Panc1 (cell line): ENCODE results near the gene MYO16. TPM values are rescaled to one million over a fixed set of nuclear protein-coding genes. Genes with fewer than 3 reads are reported as not detected.

Experiments used
- ATAC-seq: fragments of 200-7000 bp; cut with Tn5 transposase; 2 replicates; pipeline ENCODE4 v1.9.1; 2020; ENCODE audit warnings: mild to moderate bottlenecking, moderate library complexity
- BruUV-seq: library from RNA; stranded (reverse); fragments of 400-500 nt; replicated peaks from 2 replicates; lab custom pipeline; 2021; lab: Mats Ljungman, UMichigan
- CTCF ChIA-PET: fragments of 300-600 bp; sonication (Branson Sonifier 250); formaldehyde crosslinking; loops from one replicate; lab custom pipeline; 2022; ENCODE audit warnings: antibody characterized with exemption; lab: Charles Lee
- POLR2A ChIA-PET: fragments of 300-600 bp; sonication (Branson Sonifier 250); formaldehyde crosslinking; loops from one replicate; lab custom pipeline; 2022; ENCODE audit warnings: antibody characterized with exemption; lab: Charles Lee
- DNase-seq: peaks from one replicate; pipeline ENCODE4 v3.0.0-alpha.2; 2010; ENCODE audit warnings: low read depth, low spot score
- H3K27ac ChIP-seq: 2 replicates; pipeline ENCODE4 v1.5.1; 2011; ENCODE audit warnings: mild to moderate bottlenecking, low read length, inconsistent platforms
- H3K27me3 ChIP-seq: fragments of 200-500 bp; sonication (Bioruptor generic); 2 replicates; pipeline ENCODE4 v1.6.0; 2014; ENCODE audit warnings: low read length, inconsistent platforms; ENCODE audit not compliant: control insufficient read depth, insufficient read depth
- H3K36me3 ChIP-seq: fragments of 200-500 bp; sonication (Bioruptor generic); 2 replicates; pipeline ENCODE4 v1.5.1; 2014; ENCODE audit warnings: inconsistent platforms, mild to moderate bottlenecking, low read length, moderate library complexity; ENCODE audit not compliant: control insufficient read depth, insufficient read depth
- H3K4me1 ChIP-seq: 2 replicates; pipeline ENCODE4 v1.5.1; 2011; ENCODE audit warnings: inconsistent platforms, mild to moderate bottlenecking, low read length, moderate library complexity; ENCODE audit not compliant: control insufficient read depth, insufficient read depth
- H3K4me3 ChIP-seq, 2 experiments: 2 replicates each; pipeline ENCODE4 v1.5.1; 2011 to 2012; ENCODE audit warnings: low read depth in 2 of 2, low read length in 2 of 2, mild to moderate bottlenecking in 2 of 2, inconsistent platforms in 1 of 2, moderate library complexity in 1 of 2
- H3K9me3 ChIP-seq: fragments of 200-500 bp; sonication (Bioruptor generic); 2 replicates; pipeline ENCODE4 v1.5.1; 2014; ENCODE audit warnings: low read depth, mild to moderate bottlenecking, inconsistent platforms, low read length, moderate library complexity; ENCODE audit not compliant: control insufficient read depth, insufficient read depth
- POLR2AphosphoS5 ChIP-seq: IDR thresholded peaks from 2 replicates; pipeline ENCODE4 v1.6.1; 2012; ENCODE audit warnings: mild to moderate bottlenecking, low read depth, low read length, moderate library complexity
- SIN3A ChIP-seq: IDR thresholded peaks from 2 replicates; pipeline ENCODE4 v1.6.1; 2012; ENCODE audit warnings: low read depth, mild to moderate bottlenecking, low read length, moderate library complexity, borderline replicate concordance; ENCODE audit not compliant: insufficient read depth
- TCF7L2 ChIP-seq: IDR thresholded peaks from 2 replicates; pipeline ENCODE4 v1.6.1; 2011; ENCODE audit warnings: mild to moderate bottlenecking, low read depth, low read length, inconsistent platforms
- in situ Hi-C: cut with HindIII; loops from 2 replicates; pipeline ENCODE4 v1.10.0; 2016; ENCODE audit warnings: low sequenced_read_pairs, low pct_unique_long_range_greater_than_20kb
- intact Hi-C: fragments of 100-400 bp; cut with micrococcal nuclease; formaldehyde crosslinking; loops from one replicate; pipeline ENCODE4 v1.10.0; 2022; ENCODE audit not compliant: unreplicated experiment
- total RNA-seq: library from RNA; stranded (reverse); gene quantifications from one replicate; pipeline ENCODE4 v1.2.1, GENCODE V29; 2021; ENCODE audit not compliant: unreplicated experiment
- TF ChIP-seq, protein P1 (sequence below): fragments of 450-650 bp; IDR thresholded peaks from 2 replicates; pipeline ENCODE4 v1.5.1; 2017; ENCODE audit warnings: mild to moderate bottlenecking
- TF ChIP-seq, protein P2 (sequence below), 2 experiments: IDR thresholded peaks; 2 replicates each; pipeline ENCODE4 v1.6.1; 2011 to 2012; ENCODE audit warnings: low read depth in 2 of 2, control low read depth in 1 of 2, low read length in 1 of 2, mild to moderate bottlenecking in 1 of 2, moderate library complexity in 1 of 2; ENCODE audit not compliant: insufficient read depth in 1 of 2

The MYO16 gene
- total RNA-seq, 1 experiment from 2014 or later: 0.08 TPM

DNA sequence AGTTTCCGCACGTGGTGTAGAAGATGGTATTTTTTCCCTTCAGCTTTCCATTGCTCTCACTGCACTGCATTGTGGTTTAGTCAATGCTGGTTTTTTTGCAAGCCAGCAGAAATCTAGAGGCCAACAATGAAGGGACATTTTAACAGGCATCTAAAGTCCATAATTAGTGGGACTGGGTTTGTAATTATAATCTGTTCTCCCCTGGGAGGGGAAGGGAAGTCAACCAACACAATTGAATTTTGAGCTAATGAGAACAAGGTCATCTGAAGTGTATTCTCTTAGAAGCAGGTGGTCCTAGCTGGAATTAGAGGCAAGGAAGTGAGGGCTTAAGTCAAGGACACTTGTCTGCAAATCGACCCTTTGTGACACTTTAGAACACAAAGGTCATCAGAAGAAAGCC lies 156.4 kb downstream of the MYO16 start:
- in situ Hi-C loops (no loop called here), intact Hi-C loops (no loop called here)
- Histone ChIP-seq H3K27me3 (no peaks in the 10 kb centered on the region), H3K9me3 (no peaks in the 10 kb centered on the region), H3K36me3 (no peaks in the 10 kb centered on the region), H3K4me1 (no peaks in the 10 kb centered on the region), H3K27ac (no peak overlapping the region), H3K4me3 (no peak overlapping the region)
- TF ChIP-seq, protein P1, sequence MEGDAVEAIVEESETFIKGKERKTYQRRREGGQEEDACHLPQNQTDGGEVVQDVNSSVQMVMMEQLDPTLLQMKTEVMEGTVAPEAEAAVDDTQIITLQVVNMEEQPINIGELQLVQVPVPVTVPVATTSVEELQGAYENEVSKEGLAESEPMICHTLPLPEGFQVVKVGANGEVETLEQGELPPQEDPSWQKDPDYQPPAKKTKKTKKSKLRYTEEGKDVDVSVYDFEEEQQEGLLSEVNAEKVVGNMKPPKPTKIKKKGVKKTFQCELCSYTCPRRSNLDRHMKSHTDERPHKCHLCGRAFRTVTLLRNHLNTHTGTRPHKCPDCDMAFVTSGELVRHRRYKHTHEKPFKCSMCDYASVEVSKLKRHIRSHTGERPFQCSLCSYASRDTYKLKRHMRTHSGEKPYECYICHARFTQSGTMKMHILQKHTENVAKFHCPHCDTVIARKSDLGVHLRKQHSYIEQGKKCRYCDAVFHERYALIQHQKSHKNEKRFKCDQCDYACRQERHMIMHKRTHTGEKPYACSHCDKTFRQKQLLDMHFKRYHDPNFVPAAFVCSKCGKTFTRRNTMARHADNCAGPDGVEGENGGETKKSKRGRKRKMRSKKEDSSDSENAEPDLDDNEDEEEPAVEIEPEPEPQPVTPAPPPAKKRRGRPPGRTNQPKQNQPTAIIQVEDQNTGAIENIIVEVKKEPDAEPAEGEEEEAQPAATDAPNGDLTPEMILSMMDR: no peak
- TF ChIP-seq, protein P2, sequence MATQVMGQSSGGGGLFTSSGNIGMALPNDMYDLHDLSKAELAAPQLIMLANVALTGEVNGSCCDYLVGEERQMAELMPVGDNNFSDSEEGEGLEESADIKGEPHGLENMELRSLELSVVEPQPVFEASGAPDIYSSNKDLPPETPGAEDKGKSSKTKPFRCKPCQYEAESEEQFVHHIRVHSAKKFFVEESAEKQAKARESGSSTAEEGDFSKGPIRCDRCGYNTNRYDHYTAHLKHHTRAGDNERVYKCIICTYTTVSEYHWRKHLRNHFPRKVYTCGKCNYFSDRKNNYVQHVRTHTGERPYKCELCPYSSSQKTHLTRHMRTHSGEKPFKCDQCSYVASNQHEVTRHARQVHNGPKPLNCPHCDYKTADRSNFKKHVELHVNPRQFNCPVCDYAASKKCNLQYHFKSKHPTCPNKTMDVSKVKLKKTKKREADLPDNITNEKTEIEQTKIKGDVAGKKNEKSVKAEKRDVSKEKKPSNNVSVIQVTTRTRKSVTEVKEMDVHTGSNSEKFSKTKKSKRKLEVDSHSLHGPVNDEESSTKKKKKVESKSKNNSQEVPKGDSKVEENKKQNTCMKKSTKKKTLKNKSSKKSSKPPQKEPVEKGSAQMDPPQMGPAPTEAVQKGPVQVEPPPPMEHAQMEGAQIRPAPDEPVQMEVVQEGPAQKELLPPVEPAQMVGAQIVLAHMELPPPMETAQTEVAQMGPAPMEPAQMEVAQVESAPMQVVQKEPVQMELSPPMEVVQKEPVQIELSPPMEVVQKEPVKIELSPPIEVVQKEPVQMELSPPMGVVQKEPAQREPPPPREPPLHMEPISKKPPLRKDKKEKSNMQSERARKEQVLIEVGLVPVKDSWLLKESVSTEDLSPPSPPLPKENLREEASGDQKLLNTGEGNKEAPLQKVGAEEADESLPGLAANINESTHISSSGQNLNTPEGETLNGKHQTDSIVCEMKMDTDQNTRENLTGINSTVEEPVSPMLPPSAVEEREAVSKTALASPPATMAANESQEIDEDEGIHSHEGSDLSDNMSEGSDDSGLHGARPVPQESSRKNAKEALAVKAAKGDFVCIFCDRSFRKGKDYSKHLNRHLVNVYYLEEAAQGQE (IDR thresholded peaks at IDR 0.05; ENCODE audit: insufficient read depth in 1 of 2, low read depth in 2 of 2, low read length in 1 of 2): no peak
- no peak for TF ChIP-seq SIN3A
- no peak for TF ChIP-seq TCF7L2
- ATAC-seq: no peak
- no peak for DNase-seq
- ChIA-PET POLR2A (no interaction called here), CTCF (no interaction called here)
- no TSS peak for BruUV-seq

DNA sequence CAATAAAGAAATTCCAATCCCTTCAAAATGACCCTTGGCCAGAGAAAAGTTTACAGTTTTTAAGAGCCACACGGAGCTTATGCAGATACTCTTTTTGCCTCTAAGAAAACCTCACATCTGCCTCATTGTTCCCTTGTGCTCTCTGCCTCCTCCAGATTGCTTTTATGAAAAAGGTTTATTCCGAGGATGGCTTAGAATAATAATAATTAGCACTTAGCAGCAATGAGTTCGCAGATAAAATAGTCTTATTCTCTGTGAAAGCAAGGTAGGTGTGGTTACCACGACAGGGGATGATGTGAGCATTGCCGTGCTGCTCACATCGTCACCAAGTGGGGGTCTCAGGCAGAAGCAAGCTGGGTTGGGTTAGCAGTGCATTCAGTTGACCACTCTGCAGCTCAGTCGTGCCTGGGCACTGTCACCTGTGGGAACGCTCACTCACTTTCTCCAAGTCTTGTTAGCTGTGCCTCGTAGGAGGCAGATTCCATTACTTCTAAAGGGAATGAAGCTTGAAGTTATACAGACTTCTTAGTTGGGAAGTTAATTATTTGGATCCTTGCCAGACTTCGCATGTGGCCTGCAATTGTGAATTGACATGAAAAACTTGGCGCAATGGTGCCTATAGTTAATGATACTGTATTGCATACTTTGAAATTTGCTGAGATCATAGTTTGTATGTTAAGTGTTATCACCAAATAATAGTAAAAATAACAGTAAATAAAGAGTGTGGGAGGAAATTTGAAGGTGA lies 157.2 kb downstream of the MYO16 start:
- in situ Hi-C loops (no loop called here), intact Hi-C loops (no loop called here)
- ChIA-PET CTCF (no interaction called here), POLR2A (no interaction called here)
- TF ChIP-seq POLR2AphosphoS5 (no peak), TCF7L2 (no peak), SIN3A (no peak)
- TF ChIP-seq, protein P1: no peak
- TF ChIP-seq, protein P2 (IDR thresholded peaks at IDR 0.05; ENCODE audit: insufficient read depth in 1 of 2, low read depth in 2 of 2, low read length in 1 of 2): no peak
- no peaks in the 10 kb centered on the region for H3K9me3 ChIP-seq
- H3K27me3 ChIP-seq: no peaks in the 10 kb centered on the region
- DNase-seq (no peak), ATAC-seq (no peak)
- H3K4me1 ChIP-seq: no peaks in the 10 kb centered on the region
- no peak overlapping the region for H3K4me3 ChIP-seq
- no TSS peak for BruUV-seq
- no peak overlapping the region for H3K27ac ChIP-seq
- H3K36me3 ChIP-seq: no peaks in the 10 kb centered on the region
